Neural crest cell (in vitro differentiated cells): ENCODE data around the gene CGREF1. TPM values are rescaled to one million over a fixed set of nuclear protein-coding genes. Genes with fewer than 3 reads are reported as not detected.

Experiments
- DNase-seq: peaks from one replicate; pipeline ENCODE4 v3.0.0; 2021; ENCODE audit warnings: low read depth, mixed read lengths, low spot score
- H3K27ac Mint-ChIP-seq: one replicate; pipeline ENCODE4 v1.8.0; 2021; ENCODE audit warnings: mild to moderate bottlenecking, mixed read lengths; ENCODE audit not compliant: unreplicated experiment
- H3K27me3 Mint-ChIP-seq: 2 replicates; pipeline ENCODE4 v1.8.0; 2021; ENCODE audit warnings: low read depth, mild to moderate bottlenecking, mixed read lengths
- H3K36me3 Mint-ChIP-seq: 2 replicates; pipeline ENCODE4 v1.8.0; 2021; ENCODE audit warnings: low read depth, mild to moderate bottlenecking, mixed read lengths
- H3K4me1 Mint-ChIP-seq: 2 replicates; pipeline ENCODE4 v1.8.0; 2021; ENCODE audit warnings: mixed read lengths
- H3K4me3 Mint-ChIP-seq: one replicate; pipeline ENCODE4 v1.8.0; 2021; ENCODE audit warnings: mild to moderate bottlenecking, mixed read lengths
- H3K9me3 Mint-ChIP-seq: 2 replicates; pipeline ENCODE4 v1.8.0; 2021; ENCODE audit warnings: mixed read lengths
- total RNA-seq: library from RNA; stranded (reverse); gene quantifications from 2 replicates; pipeline ENCODE4 v1.2.1, GENCODE V29; 2021
- TF ChIP-seq, protein P1 (sequence below): fragments of 200-600 bp; sonication (generic); conservative IDR thresholded peaks from 2 replicates; pipeline ENCODE4 v1.5.0; 2021; ENCODE audit warnings: antibody characterized with exemption, mild to moderate bottlenecking

CGREF1 gene
- total RNA-seq, 1 donor from 2014 or later = 2.1 TPM

DNA sequence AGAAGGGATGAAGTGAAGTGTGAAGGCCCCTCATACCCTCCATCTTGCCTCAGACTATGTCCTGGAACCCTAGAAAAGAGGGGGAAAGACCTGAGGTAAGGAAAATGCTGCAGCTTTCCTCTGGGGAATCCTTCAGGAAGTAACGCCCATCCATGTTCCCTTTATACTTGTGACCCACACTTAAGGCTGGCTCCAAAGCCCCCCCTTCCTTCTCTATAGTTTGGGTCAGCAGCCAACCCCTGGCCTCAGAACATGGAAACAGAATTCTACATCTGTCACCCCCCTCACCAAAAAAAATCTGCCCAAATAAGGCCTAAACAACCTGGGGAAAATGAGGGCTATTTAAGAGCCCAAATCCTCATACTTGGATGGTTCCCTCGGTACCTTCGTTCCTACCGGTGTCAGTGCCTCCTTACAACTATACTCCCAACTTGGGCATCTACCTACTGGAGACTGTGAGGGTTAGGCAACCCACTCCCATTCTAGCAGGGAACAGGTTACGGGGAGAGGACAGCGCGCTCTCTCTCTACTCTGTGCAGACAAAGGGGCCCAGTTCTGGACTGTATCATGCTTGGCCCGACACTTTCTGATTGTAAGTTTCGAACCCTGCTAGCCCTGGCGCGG, 48.2 kb downstream of the CGREF1 start:
- Mint-ChIP-seq H3K9me3 (no peaks in the 10 kb centered on the region), H3K27me3 (no peaks in the 10 kb centered on the region), H3K36me3 (peaks cover 3% of the 10 kb centered on the region), H3K27ac (peak overlapping the region; percentile 90), H3K4me1 (peaks cover 40% of the 10 kb centered on the region), H3K4me3 (peak overlapping the region; percentile 97)
- DNase-seq = no peak
- TF ChIP-seq, protein P1, sequence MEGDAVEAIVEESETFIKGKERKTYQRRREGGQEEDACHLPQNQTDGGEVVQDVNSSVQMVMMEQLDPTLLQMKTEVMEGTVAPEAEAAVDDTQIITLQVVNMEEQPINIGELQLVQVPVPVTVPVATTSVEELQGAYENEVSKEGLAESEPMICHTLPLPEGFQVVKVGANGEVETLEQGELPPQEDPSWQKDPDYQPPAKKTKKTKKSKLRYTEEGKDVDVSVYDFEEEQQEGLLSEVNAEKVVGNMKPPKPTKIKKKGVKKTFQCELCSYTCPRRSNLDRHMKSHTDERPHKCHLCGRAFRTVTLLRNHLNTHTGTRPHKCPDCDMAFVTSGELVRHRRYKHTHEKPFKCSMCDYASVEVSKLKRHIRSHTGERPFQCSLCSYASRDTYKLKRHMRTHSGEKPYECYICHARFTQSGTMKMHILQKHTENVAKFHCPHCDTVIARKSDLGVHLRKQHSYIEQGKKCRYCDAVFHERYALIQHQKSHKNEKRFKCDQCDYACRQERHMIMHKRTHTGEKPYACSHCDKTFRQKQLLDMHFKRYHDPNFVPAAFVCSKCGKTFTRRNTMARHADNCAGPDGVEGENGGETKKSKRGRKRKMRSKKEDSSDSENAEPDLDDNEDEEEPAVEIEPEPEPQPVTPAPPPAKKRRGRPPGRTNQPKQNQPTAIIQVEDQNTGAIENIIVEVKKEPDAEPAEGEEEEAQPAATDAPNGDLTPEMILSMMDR = no peak

DNA sequence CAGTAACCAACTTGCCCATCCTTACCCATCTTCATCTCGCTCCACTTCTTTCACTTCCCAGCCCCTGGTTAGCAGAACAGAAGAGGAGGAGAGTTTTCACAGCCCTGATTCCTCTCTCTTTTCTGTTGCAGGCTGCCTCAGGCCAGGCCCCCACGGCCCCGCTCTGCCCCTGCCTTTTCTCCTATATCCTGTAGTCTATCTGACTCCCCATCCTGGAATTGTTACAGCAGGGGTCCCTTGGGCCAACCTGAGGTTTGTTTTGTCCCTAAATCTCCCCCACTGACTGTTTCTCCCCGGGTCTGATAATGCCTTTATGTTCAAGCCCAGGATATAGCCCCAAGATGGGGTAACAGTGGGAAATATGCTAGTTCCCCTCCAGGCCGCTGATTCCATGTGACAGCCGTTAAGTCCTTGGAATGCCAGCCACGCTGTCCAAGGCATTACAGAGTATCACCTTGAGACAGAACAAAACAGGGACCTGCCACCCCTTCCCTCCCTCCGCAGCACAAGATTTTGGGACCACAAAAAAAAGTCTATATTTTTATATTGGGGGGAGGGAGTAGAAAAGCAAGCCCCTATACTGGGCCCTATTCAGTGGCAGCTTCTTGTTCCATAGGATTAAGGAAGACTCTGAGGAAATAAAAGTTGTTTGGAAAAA, 48.8 kb downstream of the CGREF1 start:
- TF ChIP-seq, protein P1 = no peak
- H3K4me3 Mint-ChIP-seq = peak overlapping the region; percentile 97
- H3K27ac Mint-ChIP-seq = no peak overlapping the region
- no peaks in the 10 kb centered on the region for H3K9me3 Mint-ChIP-seq
- peaks cover 6% of the 10 kb centered on the region for H3K36me3 Mint-ChIP-seq
- no peak for DNase-seq
- no peaks in the 10 kb centered on the region for H3K27me3 Mint-ChIP-seq
- peaks cover 40% of the 10 kb centered on the region for H3K4me1 Mint-ChIP-seq

DNA sequence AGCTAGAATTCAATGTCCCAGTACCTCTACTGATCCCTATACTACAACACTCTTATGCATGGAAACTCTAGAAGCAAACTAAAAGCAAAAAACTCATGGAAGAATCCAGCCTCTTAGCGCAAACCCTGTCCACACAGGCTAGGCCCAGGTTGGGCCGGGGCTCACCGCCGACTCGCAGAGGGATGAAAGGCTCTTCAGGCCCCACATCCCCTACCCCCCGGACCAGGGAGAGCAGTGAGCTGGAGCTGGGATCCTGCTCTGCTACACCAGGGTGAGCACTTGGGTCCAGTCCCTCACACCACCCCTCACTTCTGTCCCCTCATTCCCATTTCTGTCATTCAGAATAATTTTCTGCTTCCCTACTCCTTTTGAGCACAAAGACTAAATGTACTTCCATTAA, 49.5 kb downstream of the CGREF1 start:
- TF ChIP-seq, protein P1 = no peak
- Mint-ChIP-seq H3K27me3 (no peaks in the 10 kb centered on the region), H3K9me3 (no peaks in the 10 kb centered on the region), H3K4me3 (peak overlapping the region; percentile 97), H3K4me1 (peaks cover 34% of the 10 kb centered on the region), H3K27ac (no peak overlapping the region), H3K36me3 (peaks cover 6% of the 10 kb centered on the region)
- DNase-seq = no peak

DNA sequence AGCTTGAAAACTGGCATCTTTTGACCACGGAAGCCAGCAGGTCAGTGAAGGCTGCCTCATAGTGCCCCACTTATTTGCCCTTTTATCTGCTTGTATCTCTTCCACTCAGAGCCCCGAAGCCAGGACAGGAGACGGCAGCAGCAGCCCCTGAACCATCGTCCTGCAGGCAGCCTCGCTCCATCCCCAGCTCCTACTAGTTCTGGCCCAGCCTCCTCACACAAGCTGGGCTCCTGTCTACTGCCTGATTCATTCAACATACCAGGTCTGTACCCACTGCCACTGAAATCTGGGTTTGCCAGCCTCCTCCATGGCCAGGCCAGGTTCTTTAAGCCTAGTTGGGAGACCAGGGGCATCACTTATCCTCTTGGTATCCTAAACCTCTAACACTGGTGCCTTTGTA, 51.5 kb downstream of the CGREF1 start:
- Mint-ChIP-seq H3K36me3 (peaks cover 11% of the 10 kb centered on the region), H3K4me1 (peaks cover 23% of the 10 kb centered on the region), H3K9me3 (no peaks in the 10 kb centered on the region), H3K27me3 (no peaks in the 10 kb centered on the region), H3K27ac (no peak overlapping the region), H3K4me3 (peak overlapping the region; percentile 41)
- TF ChIP-seq, protein P1 = no peak
- DNase-seq = no peak

DNA sequence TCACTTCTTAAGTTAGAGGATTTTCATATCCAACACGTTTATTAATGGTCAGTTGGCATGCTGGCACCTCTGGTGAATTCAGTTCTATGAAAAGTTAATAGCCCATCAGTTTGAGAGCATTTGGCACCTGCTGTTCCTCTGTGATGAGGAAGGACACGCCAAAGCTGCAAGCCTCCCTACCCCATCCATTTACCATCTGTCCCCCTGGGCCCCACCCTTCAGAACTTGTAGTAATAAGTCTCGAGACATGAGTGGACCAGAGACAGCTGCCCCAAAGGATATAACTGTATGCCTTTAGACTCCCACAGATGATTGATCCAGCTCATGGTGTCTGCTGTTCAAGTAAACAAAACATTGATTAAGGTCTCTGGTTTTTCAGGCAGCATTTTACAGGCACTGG, 53.8 kb downstream of the CGREF1 start:
- Mint-ChIP-seq H3K9me3 (no peaks in the 10 kb centered on the region), H3K4me1 (peaks cover 7% of the 10 kb centered on the region), H3K27me3 (no peaks in the 10 kb centered on the region), H3K27ac (no peak overlapping the region), H3K4me3 (no peak overlapping the region), H3K36me3 (peaks cover 12% of the 10 kb centered on the region)
- DNase-seq = no peak
- TF ChIP-seq, protein P1 = no peak
